HFFc6 (cell line): ENCODE data around the gene SRBD1. TPM values are rescaled to one million over a fixed set of nuclear protein-coding genes. Genes with fewer than 3 reads are reported as not detected.

Experiments
- DNase-seq: peaks from one replicate; pipeline ENCODE4 v3.0.0-alpha.2; 2018
- H3K27ac Mint-ChIP-seq: 2 replicates; pipeline ENCODE4 v1.8.0; 2020; ENCODE audit warnings: mild to moderate bottlenecking, mixed read lengths
- H3K27me3 Mint-ChIP-seq: 2 replicates; pipeline ENCODE4 v1.8.0; 2021; ENCODE audit warnings: mild to moderate bottlenecking, moderate library complexity, mixed read lengths; ENCODE audit not compliant: insufficient read depth
- H3K36me3 Mint-ChIP-seq: 2 replicates; pipeline ENCODE4 v1.8.0; 2021; ENCODE audit warnings: low read depth, mixed read lengths
- H3K4me1 Mint-ChIP-seq: 2 replicates; pipeline ENCODE4 v1.8.0; 2020; ENCODE audit warnings: low read depth, mixed read lengths
- H3K4me3 Mint-ChIP-seq: 2 replicates; pipeline ENCODE4 v1.8.0; 2020; ENCODE audit warnings: mild to moderate bottlenecking, moderate library complexity, mixed read lengths
- H3K9me3 Mint-ChIP-seq: 2 replicates; pipeline ENCODE4 v1.8.0; 2020; ENCODE audit warnings: mild to moderate bottlenecking, mixed read lengths
- CTCF ChIP-seq: fragments of 200-600 bp; sonication (generic); IDR thresholded peaks from 2 replicates; pipeline ENCODE4 v1.5.0; 2021; ENCODE audit warnings: antibody characterized with exemption, mild to moderate bottlenecking
- total RNA-seq, 6 experiments: library from RNA; stranded (reverse); fragmentation: NEBNext Ultra II Directional; extraction: Animal tissue kit (Norgen Biotek cat#: 25700); gene quantifications; 2 replicates in 1 of 6; 3 replicates in 5 of 6; pipeline ENCODE4 v1.2.3, GENCODE V29; 2021

Gene SRBD1
- total RNA-seq, 6 experiments from 2014 or later, result 9.5 to 13.6 (median 12.4) TPM

DNA sequence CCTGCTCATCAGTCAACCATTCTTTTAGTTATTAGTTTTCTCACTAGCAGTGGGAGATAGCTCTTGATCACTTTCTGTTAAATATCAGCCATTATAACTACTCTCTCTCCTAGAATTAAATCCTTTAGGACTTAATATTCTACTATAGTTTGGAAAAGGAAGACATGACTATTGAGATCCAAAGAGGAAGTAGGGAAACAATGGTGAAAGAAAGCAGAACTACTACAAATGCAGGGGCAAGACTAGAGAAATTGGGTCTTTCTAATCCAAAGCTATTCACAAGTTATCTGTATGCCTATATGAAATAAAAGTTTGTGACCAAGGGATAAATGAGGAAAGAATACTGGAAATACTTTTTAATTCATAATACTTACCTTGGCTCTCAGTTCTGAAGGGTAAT, 65.1 kb downstream of the SRBD1 start:
- peaks cover 18% of the 10 kb centered on the region for H3K36me3 Mint-ChIP-seq
- no peak overlapping the region for H3K4me3 Mint-ChIP-seq
- H3K27ac Mint-ChIP-seq, result no peak overlapping the region
- TF ChIP-seq CTCF, result no peak
- no peaks in the 10 kb centered on the region; the same call in 1 of the 2 replicates for H3K27me3 Mint-ChIP-seq
- no peaks in the 10 kb centered on the region; the same call in 1 of the 2 replicates for H3K9me3 Mint-ChIP-seq
- H3K4me1 Mint-ChIP-seq, result no peaks in the 10 kb centered on the region
- no peak for DNase-seq

- Mint-ChIP-seq H3K36me3 (peaks cover 18% of the 10 kb centered on the region), H3K4me3 (no peak overlapping the region)
These were observed 67.8 kb downstream of the SRBD1 start for GRCh38 chr2:45543257-45543656.

DNA sequence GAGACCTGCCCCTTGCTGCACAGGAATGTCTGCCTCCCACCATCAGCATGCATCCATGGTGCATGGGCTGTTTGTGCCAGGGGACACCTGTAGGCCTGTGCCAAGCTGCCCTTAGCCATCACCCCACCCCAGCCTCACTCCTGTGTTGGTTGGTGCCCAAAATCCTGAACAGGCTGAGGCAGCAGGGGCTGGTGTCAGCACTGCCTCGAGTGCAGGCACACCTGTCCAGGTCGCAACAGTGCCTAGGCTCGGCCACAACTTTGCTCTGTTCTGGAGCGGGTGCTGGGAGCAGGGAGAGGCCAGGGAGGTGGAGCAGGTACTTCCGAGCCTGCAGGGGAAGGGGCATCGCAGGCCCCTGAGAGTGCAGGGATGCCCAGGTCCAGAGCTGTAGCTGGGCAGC, 69.1 kb downstream of the SRBD1 start:
- H3K36me3 Mint-ChIP-seq, result peaks cover 23% of the 10 kb centered on the region
- H3K27me3 Mint-ChIP-seq, result no peaks in the 10 kb centered on the region; the same call in none of the 2 replicates
- no peaks in the 10 kb centered on the region for H3K4me1 Mint-ChIP-seq
- no peak for TF ChIP-seq CTCF
- no peaks in the 10 kb centered on the region; the same call in 1 of the 2 replicates for H3K9me3 Mint-ChIP-seq
- no peak overlapping the region for H3K27ac Mint-ChIP-seq
- H3K4me3 Mint-ChIP-seq, result no peak overlapping the region
- DNase-seq, result no peak

More at GRCh38 chr2:45543257-45543656, 67.8 kb downstream of the SRBD1 start:
- TF ChIP-seq CTCF, result no peak
- Mint-ChIP-seq H3K4me1 (no peaks in the 10 kb centered on the region), H3K27ac (no peak overlapping the region), H3K27me3 (no peaks in the 10 kb centered on the region; the same call in 1 of the 2 replicates), H3K9me3 (no peaks in the 10 kb centered on the region; the same call in 1 of the 2 replicates)
- no peak for DNase-seq

GRCh38 chr2:45541450-45541849, 69.6 kb downstream of the SRBD1 start:
- no peak overlapping the region for H3K27ac Mint-ChIP-seq
- H3K36me3 Mint-ChIP-seq, result peaks cover 23% of the 10 kb centered on the region
- no peaks in the 10 kb centered on the region for H3K4me1 Mint-ChIP-seq
- TF ChIP-seq CTCF, result no peak
- DNase-seq, result no peak
- H3K4me3 Mint-ChIP-seq, result no peak overlapping the region
- H3K9me3 Mint-ChIP-seq, result no peaks in the 10 kb centered on the region; the same call in 1 of the 2 replicates
- no peaks in the 10 kb centered on the region; the same call in none of the 2 replicates for H3K27me3 Mint-ChIP-seq

GRCh38 chr2:45540942-45541341, 70.1 kb downstream of the SRBD1 start:
- H3K4me1 Mint-ChIP-seq, result no peaks in the 10 kb centered on the region
- no peak for DNase-seq
- peaks cover 23% of the 10 kb centered on the region for H3K36me3 Mint-ChIP-seq
- no peaks in the 10 kb centered on the region; the same call in none of the 2 replicates for H3K27me3 Mint-ChIP-seq
- TF ChIP-seq CTCF, result no peak
- no peaks in the 10 kb centered on the region; the same call in 1 of the 2 replicates for H3K9me3 Mint-ChIP-seq
- no peak overlapping the region for H3K27ac Mint-ChIP-seq
- H3K4me3 Mint-ChIP-seq, result no peak overlapping the region
